Measurements from ENCODE around the gene NOS3. TPM values are rescaled to one million over a fixed set of nuclear protein-coding genes. Genes with fewer than 3 reads are reported as not detected.

Gene NOS3
- total and polyA plus RNA-seq, 11 donors = 8.9 to 49.4 (median 17.3) TPM

DNA sequence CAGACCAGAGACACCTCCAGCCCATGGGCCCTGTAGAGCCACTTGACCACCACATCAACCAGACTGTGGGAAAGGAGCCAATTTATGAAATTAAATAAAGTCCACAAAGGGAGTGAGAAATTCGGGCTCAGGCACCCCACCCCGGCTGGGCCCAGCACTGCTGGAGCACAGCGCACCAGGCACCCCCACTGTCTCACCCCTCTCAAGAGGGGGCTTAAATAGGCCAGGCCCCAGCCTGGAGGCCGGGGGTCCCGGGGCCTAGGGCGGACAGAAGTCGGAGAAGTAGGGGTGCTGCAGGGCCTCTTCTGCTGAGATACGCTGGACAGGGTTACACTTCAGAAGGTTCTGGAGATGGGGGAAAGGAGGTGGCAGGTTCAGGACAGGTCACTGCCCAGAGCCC lies 62.9 kb downstream of the NOS3 start:
- intact Hi-C loops (cut with DNase I) = loop anchor here in 1 of 10 donors (10.0 kb wide), 1 partner anchor 171 kb away; the partner anchor contains the start of gene ABCF2
- DNase-seq = no peak
- H3K4me1 ChIP-seq = peaks cover 0 to 39% (median 18%) of the 10 kb centered on the region in 12 donors
- H3K4me3 ChIP-seq = no peak overlapping the region
- H3K36me3 ChIP-seq = no peaks in the 10 kb centered on the region
- ATAC-seq = no peak
- 90 to 98% (median 93%) methylated on average over 7 to 8 of the region's 8 CpGs for WGBS, 4 donors
- no peak overlapping the region for H3K27ac ChIP-seq
- no peaks in the 10 kb centered on the region for H3K9me3 ChIP-seq
- no peak for TF ChIP-seq POLR2A (IDR thresholded peaks at IDR 0.05)
- TF ChIP-seq, protein P1, sequence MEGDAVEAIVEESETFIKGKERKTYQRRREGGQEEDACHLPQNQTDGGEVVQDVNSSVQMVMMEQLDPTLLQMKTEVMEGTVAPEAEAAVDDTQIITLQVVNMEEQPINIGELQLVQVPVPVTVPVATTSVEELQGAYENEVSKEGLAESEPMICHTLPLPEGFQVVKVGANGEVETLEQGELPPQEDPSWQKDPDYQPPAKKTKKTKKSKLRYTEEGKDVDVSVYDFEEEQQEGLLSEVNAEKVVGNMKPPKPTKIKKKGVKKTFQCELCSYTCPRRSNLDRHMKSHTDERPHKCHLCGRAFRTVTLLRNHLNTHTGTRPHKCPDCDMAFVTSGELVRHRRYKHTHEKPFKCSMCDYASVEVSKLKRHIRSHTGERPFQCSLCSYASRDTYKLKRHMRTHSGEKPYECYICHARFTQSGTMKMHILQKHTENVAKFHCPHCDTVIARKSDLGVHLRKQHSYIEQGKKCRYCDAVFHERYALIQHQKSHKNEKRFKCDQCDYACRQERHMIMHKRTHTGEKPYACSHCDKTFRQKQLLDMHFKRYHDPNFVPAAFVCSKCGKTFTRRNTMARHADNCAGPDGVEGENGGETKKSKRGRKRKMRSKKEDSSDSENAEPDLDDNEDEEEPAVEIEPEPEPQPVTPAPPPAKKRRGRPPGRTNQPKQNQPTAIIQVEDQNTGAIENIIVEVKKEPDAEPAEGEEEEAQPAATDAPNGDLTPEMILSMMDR (IDR thresholded peaks at IDR 0.05) = no peak
- peaks cover 0 to 3% (median 0%) of the 10 kb centered on the region in 9 donors for H3K27me3 ChIP-seq

DNA sequence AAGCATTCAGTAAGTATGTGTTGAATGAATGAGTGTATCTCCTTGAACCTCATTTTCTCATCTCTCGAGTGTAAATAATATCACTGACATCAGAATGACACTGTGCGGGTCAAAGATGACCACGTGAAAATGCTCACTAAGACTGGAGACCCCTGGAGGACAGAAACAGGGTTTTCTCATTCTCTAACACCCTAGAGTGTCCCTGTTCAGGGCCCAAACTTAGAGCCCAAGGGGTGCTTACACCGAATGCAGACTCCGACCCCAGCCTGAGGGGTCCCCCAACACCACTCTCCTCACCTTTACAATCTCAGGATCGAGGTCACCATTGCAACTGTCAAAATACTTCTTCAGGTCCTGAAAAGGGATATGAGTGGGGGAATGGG lies 65.5 kb downstream of the NOS3 start:
- H3K4me3 ChIP-seq = no peak overlapping the region
- no peak for TF ChIP-seq POLR2A (IDR thresholded peaks at IDR 0.05)
- TF ChIP-seq, protein P1 (IDR thresholded peaks at IDR 0.05) = no peak
- no peaks in the 10 kb centered on the region for H3K36me3 ChIP-seq
- H3K27me3 ChIP-seq = no peaks in the 10 kb centered on the region
- intact Hi-C loops (cut with DNase I) = loop anchor here in 1 of 10 donors (2.0 to 10.0 kb wide), 3 partner anchors 21 to 1344 kb away; partner anchors contain the start of gene ABCF2
- WGBS, 4 donors = 90 to 94% (median 93%) methylated on average over 6 of the region's 6 CpGs
- no peak overlapping the region for H3K27ac ChIP-seq
- DNase-seq = no peak
- no peak for ATAC-seq
- peaks cover 4 to 49% (median 31%) of the 10 kb centered on the region in 12 donors for H3K4me1 ChIP-seq
- no peaks in the 10 kb centered on the region for H3K9me3 ChIP-seq

GRCh38 chr7:151056666-151057505 lies 66.1 kb downstream of the NOS3 start:
- peak overlapping the region; percentile 43 to 100 (median 88) for H3K4me3 ChIP-seq
- H3K27me3 ChIP-seq = no peaks in the 10 kb centered on the region
- DNase-seq (no peak), ATAC-seq (no peak)
- peaks cover 0 to 3% (median 0%) of the 10 kb centered on the region in 9 donors for H3K36me3 ChIP-seq
- no peaks in the 10 kb centered on the region for H3K9me3 ChIP-seq
- peak overlapping the region in 6 of 12 donors; percentile 9 to 99 (median 98) for H3K27ac ChIP-seq
- peaks cover 7 to 52% (median 36%) of the 10 kb centered on the region in 12 donors for H3K4me1 ChIP-seq
- TF ChIP-seq, protein P1 (IDR thresholded peaks at IDR 0.05) = no peak
- peak in 1 of 2 donors; percentile 13 for TF ChIP-seq POLR2A (IDR thresholded peaks at IDR 0.05)
- 40 to 44% (median 40%) methylated on average over 24 to 29 of the region's 29 CpGs for WGBS, 4 donors
- intact Hi-C loops (cut with DNase I) = loop anchor here in 1 of 10 donors (2.0 to 10.0 kb wide), 3 partner anchors 22 to 1345 kb away; partner anchors contain the start of gene ABCF2

DNA sequence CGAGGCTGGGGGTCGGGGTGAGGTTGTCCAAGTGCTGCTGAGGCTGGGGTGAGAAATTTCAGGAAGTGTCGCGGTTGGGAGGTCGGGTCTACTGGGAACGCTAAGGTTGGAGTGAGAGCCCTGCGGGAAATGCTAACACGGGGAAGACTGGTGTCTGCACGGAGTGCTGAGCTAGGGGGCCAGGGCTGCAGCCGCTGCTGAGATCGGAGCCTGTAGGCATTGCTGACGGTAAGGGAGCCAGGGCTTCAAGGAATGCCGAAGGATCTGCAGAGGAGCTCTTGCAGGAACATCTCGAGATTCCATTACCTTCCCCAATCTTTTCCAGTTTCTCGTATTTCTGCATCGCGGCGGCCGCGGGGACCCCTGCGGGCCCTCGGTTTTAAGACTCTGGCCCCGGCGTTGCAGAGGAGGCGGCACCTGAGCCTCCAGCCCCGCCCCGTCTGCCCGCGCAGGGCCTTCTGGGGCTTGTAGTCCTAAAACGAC lies 66.7 kb downstream of the NOS3 start, which contains the start of gene CDK5:
CDK5 (minus strand) TSS at position 392 of the 483 bp plus-strand sequence; CDS start at position 343, 49 bp downstream.
- H3K36me3 ChIP-seq = peaks cover 0 to 6% (median 0%) of the 10 kb centered on the region in 9 donors
- ATAC-seq (peak in 2 of 4 donors; percentile 0), DNase-seq (peak in 1 of 5 donors; percentile 50)
- H3K9me3 ChIP-seq = no peaks in the 10 kb centered on the region
- WGBS, 4 donors = 0 to 1% (median 1%) methylated on average over 28 to 30 of the region's 30 CpGs
- no peaks in the 10 kb centered on the region for H3K27me3 ChIP-seq
- TF ChIP-seq, protein P1 (IDR thresholded peaks at IDR 0.05) = no peak
- intact Hi-C loops (cut with DNase I) = loop anchor here in 1 of 10 donors (2.0 to 10.0 kb wide), 3 partner anchors 23 to 1345 kb away; partner anchors contain the start of gene ABCF2
- H3K4me1 ChIP-seq = peaks cover 9 to 58% (median 43%) of the 10 kb centered on the region in 12 donors
- H3K27ac ChIP-seq = peak within 1 kb of the TSS; percentile 90 to 99 (median 98)
- H3K4me3 ChIP-seq = peak within 1 kb of the TSS; percentile 43 to 100 (median 90)
